ENCODE results near the gene TMEM69.

DNA sequence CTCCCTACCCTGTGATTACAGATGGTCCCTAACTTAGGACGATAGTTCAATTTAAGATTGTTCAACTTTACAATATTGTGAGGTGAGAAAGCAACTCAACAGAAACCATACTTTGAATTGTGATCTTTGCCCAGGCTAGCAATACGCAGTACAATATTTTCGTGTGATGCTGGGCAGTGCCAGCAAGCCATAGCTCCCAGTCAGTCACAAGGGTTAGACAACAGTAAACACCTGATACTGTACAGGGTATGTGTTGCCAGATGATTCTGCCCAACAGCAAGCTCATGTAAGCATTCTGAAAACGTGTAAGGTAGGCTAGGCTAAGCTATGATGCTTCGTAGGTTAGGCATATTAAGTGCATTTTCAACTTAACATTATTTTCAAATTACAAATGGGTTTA is 13.5 kb upstream of the TMEM69 start:
- TF ChIP-seq, protein P1, sequence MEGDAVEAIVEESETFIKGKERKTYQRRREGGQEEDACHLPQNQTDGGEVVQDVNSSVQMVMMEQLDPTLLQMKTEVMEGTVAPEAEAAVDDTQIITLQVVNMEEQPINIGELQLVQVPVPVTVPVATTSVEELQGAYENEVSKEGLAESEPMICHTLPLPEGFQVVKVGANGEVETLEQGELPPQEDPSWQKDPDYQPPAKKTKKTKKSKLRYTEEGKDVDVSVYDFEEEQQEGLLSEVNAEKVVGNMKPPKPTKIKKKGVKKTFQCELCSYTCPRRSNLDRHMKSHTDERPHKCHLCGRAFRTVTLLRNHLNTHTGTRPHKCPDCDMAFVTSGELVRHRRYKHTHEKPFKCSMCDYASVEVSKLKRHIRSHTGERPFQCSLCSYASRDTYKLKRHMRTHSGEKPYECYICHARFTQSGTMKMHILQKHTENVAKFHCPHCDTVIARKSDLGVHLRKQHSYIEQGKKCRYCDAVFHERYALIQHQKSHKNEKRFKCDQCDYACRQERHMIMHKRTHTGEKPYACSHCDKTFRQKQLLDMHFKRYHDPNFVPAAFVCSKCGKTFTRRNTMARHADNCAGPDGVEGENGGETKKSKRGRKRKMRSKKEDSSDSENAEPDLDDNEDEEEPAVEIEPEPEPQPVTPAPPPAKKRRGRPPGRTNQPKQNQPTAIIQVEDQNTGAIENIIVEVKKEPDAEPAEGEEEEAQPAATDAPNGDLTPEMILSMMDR (IDR thresholded peaks at IDR 0.05 in 4 of 5, conservative IDR thresholded peaks at IDR 0.05 in 1 of 5) = no peak
- no peak for TF ChIP-seq POLR2A (IDR thresholded peaks at IDR 0.05)
